Activated T-helper 17 cell treated with anti-CD3 and anti-CD28 coated beads, Interleukin-2, amount 50 U/mL, for 72 hours (primary cell): Measurements from ENCODE around the gene HOXB7. TPM values are rescaled to one million over a fixed set of nuclear protein-coding genes. Genes with fewer than 3 reads are reported as not detected.

ENCODE experiments used
- ATAC-seq: fragments of 150-1000 bp; cut with Tn5 transposase; replicated peaks from 2 replicates; pipeline ENCODE4 v1.10.0; 2021; ENCODE audit warnings: mild to moderate bottlenecking, moderate library complexity
- H3K27ac Mint-ChIP-seq: one replicate; pipeline ENCODE4 v1.8.0; 2022; ENCODE audit warnings: mixed read lengths
- H3K27me3 Mint-ChIP-seq: one replicate; pipeline ENCODE4 v1.8.0; 2022; ENCODE audit warnings: mixed read lengths
- H3K36me3 Mint-ChIP-seq: one replicate; pipeline ENCODE4 v1.8.0; 2022; ENCODE audit warnings: low read depth, mild to moderate bottlenecking, mixed read lengths
- H3K4me1 Mint-ChIP-seq: one replicate; pipeline ENCODE4 v1.8.0; 2022; ENCODE audit warnings: mixed read lengths
- H3K4me3 Mint-ChIP-seq: one replicate; pipeline ENCODE4 v1.8.0; 2022; ENCODE audit warnings: mild to moderate bottlenecking, mixed read lengths
- H3K9me3 Mint-ChIP-seq: one replicate; pipeline ENCODE4 v1.8.0; 2022; ENCODE audit warnings: mixed read lengths
- total RNA-seq, 2 donors: library from RNA; stranded (reverse); gene quantifications; one replicate each; pipeline ENCODE4 v1.2.3, GENCODE V29; 2022

The HOXB7 gene
- total RNA-seq, 2 donors from 2014 or later, result 0.95 TPM; not detected in 1

DNA sequence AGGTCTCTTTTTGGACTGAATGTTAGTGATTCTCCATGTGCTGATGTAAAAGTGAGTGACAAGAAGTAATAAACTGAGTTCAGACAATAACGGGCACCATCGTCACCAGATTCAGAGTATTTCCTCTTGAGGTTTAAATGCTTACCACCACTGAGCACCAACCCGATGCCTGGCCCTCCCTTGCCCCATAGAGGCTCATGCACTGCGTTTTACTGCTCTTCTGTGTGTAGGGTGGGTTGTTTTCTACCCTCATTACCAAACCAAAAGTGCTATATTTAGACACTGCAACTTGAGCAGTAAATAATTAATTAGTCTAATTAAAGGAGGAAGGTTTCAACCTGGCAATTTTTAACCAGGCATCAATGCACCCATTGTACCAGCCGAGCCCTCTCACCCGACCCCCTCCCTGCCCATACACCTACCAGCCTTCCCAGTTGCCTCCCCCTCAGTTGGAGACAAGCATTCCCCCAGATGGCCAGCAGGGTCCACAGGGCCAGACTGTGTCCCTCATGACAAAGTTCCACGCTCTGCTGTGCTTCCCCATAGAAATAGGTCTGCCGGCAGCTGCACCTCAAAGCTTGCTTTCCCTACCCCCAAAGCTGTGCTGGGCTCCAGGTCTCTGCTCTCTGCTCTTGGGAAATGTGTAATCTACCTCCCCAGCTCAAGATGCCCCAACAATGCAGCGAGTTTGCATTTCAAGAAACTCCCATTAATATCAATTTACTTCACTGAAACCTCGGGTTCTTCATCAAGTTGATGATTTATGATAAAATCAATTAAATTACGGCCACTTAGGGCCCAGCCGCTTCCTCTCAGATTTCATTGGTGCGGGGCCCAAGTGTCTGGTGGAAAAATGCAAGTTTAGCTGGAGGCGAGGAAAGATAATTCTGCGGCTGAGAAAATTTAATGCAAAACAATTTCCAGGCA lies 48.7 kb downstream of the HOXB7 start:
- no peaks in the 10 kb centered on the region for H3K4me1 Mint-ChIP-seq
- peaks cover 4% of the 10 kb centered on the region for H3K27me3 Mint-ChIP-seq
- no peaks in the 10 kb centered on the region for H3K9me3 Mint-ChIP-seq
- no peak overlapping the region for H3K4me3 Mint-ChIP-seq
- no peaks in the 10 kb centered on the region for H3K36me3 Mint-ChIP-seq
- no peak overlapping the region for H3K27ac Mint-ChIP-seq
- ATAC-seq, result no peak

DNA sequence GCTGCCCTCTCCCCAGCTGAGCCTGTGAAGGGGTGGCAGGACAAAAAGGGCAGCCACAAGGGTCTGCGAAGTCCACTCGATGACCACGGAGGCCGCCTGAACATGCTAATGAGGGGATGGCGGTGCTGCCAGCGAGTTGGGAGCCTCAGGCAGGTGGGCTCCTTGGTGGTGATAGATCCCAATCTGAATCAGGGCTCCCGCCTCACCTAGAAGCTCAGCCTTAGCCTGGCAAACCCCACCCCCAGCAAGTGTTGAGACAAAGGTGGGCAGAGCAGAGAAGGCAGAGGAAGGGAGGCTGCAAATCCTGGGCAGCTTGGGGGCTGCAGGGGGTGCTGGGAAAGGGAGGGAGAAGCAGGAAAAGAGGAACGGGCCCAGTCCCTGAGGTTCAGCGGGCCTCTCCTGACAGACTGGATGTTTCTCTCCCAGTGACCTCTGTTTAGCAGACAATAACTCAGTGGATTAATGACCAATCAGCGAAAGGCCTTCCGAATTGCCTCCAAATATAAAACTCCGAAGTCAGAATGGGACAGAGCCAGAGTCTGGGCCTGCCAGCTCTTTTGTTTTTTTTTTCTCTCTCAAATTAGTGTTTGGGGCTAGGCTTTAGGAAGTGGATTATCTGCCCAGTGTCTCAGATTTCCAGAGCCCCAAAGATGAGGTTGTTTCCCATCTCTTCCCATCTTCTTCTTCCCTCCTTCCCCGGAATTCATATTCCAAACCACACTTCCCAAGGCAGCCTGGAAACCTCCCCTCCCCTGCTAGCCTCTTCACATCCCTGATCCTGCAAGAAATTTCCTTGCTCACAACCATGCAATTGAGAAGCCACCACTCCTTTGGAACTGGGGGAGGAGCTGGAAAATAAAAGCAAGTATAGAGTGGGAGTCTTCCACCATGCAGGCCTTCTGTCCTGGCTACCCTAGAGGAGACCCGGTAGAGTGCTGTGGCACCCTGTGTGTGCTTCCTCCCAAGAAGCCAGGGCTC lies 50.7 kb downstream of the HOXB7 start:
- Mint-ChIP-seq H3K4me3 (no peak overlapping the region), H3K4me1 (peaks cover 4% of the 10 kb centered on the region), H3K27me3 (peaks cover 13% of the 10 kb centered on the region), H3K27ac (no peak overlapping the region), H3K36me3 (no peaks in the 10 kb centered on the region), H3K9me3 (no peaks in the 10 kb centered on the region)
- no peak for ATAC-seq

DNA sequence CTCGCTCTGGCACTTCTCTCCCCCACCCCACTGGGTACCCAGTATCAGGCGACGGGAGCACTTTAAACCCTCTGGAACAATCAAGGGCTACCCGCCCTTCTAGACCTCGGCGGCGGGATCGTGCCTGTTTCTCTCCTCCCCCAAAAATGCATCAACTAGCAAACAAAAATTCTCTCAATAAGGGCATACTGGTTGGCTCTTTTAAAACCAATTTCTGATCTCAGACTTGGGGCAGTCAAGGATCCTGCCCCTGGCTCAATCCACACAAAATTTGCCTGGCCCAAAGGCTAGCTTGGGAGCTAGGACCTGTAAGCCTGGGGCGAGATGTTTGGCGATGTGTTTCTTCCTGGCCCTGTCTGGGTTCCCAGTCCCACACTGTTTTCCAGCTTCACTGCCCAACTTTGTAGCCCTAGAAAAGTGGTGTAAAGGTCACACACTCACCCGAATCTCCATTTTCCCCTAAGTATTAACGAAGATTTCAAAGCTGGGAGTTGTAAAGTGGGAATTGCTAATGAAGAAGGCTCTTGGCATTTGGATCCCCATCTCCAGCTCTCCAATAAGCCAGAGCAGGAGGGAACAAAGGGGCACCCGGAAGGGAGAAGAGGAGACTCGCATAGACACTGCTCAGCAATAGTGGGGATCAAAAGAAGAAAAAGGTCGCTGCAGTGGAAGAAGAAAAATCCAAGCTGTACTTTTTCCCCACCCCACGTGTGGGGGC lies 51.5 kb downstream of the HOXB7 start:
- H3K9me3 Mint-ChIP-seq, result no peaks in the 10 kb centered on the region
- no peak for ATAC-seq
- H3K27me3 Mint-ChIP-seq, result peaks cover 13% of the 10 kb centered on the region
- H3K27ac Mint-ChIP-seq, result no peak overlapping the region
- H3K36me3 Mint-ChIP-seq, result no peaks in the 10 kb centered on the region
- H3K4me3 Mint-ChIP-seq, result no peak overlapping the region
- peaks cover 5% of the 10 kb centered on the region for H3K4me1 Mint-ChIP-seq

DNA sequence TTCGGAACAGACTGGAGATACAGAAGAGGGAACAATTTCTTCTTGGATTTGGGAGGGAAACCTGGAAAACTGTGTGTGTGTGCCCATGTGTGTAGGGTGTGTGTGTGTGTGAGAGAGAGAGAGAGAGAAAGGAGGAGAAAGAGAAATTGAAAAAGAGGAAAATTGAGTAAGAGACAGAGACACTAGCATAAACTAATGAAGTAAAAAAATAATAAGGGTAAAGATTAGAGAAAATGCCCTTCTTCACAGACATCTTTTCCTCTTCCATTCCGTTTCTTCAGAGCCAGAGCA lies 52.0 kb downstream of the HOXB7 start:
- no peaks in the 10 kb centered on the region for H3K36me3 Mint-ChIP-seq
- ATAC-seq, result no peak

DNA sequence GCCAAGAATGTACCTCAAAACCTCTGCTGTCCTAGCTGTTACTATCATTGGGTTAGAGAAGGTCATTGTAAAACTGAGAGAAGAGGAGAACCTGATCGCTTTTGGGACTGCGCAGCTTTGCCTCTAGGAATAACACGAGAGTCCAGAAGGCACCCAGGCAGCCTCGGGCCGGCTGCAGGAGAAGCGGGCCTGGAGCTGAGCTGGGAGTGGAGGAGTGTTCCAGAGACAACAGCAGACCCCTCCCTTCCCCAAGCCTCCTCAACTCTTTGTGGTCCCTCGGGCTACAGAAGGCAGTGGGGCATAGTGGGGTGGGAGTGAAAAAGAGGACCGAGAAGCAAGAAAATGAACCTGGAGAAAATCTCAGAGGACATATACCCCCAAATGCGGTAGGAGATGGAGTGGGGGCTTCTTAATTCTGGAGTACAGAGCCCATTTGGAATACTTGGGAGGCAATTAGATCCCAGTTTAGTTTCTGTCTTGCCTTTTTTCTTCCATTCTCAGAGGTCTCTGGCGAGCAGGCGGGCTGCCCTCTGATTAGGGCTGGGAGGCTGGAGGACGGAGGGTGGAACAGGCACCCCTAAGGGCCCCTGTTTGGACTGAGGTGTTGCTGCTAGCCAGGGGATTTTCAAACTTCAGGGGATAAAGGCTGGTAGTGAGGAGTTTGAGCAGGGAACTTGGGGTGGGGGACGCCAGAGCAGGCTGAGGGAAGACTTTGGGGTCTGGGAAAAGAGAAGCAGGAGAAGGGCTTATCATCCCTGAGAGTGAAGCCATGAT lies 52.6 kb downstream of the HOXB7 start:
- H3K27ac Mint-ChIP-seq, result no peak overlapping the region

More for the DNA sequence above, 52.0 kb downstream of the HOXB7 start:
- Mint-ChIP-seq H3K4me1 (peaks cover 5% of the 10 kb centered on the region), H3K27me3 (peaks cover 13% of the 10 kb centered on the region), H3K9me3 (no peaks in the 10 kb centered on the region), H3K27ac (no peak overlapping the region), H3K4me3 (no peak overlapping the region)

More for the DNA sequence above, 52.6 kb downstream of the HOXB7 start:
- Mint-ChIP-seq H3K4me1 (peaks cover 5% of the 10 kb centered on the region), H3K27me3 (peaks cover 13% of the 10 kb centered on the region), H3K9me3 (no peaks in the 10 kb centered on the region), H3K36me3 (no peaks in the 10 kb centered on the region), H3K4me3 (no peak overlapping the region)
- ATAC-seq, result no peak

Other genes with a start within 250 kb of the HOXB7 start
- gene SKAP1, start 180.8 kb downstream of the HOXB7 start, total RNA-seq, result 100 to 1,000 TPM in 1 of 2 donors, 10 to 100 TPM in 1; 71.4 to 103 TPM
- not detected for gene HOXB1, start 80.0 kb downstream of the HOXB7 start, total RNA-seq
- gene HOXB2, start 65.9 kb downstream of the HOXB7 start, total RNA-seq, result 10 to 100 TPM in 1 of 2 donors, 1 to 10 TPM in 1; 2.0 to 15.3 TPM
- gene HOXB4, start 32.7 kb downstream of the HOXB7 start, total RNA-seq, result 1 to 10 TPM; 2.6 to 2.8 TPM
- gene HOXB3, start 20.8 kb downstream of the HOXB7 start, total RNA-seq, result 1 to 10 TPM; 3.1 to 5.4 TPM
- not detected for gene HOXB5, start 17.2 kb downstream of the HOXB7 start, total RNA-seq
- gene HOXB6, start 6.0 kb downstream of the HOXB7 start, total RNA-seq, result under 1 TPM; 0.37 to 0.39 TPM
- not detected for gene HOXB8, start 4.3 kb upstream of the HOXB7 start, total RNA-seq
- under 1 TPM; 0.40 to 0.58 TPM for gene HOXB9, start 15.3 kb upstream of the HOXB7 start, total RNA-seq
- gene PRAC1, start 111.5 kb upstream of the HOXB7 start, total RNA-seq, result not detected
- gene PRAC2, start 112.2 kb upstream of the HOXB7 start, total RNA-seq, result not detected
- gene HOXB13, start 117.7 kb upstream of the HOXB7 start, total RNA-seq, result not detected
- gene TTLL6, start 206.2 kb upstream of the HOXB7 start, total RNA-seq, result not detected
- gene CALCOCO2, start 220.0 kb upstream of the HOXB7 start, total RNA-seq, result 100 to 1,000 TPM; 101 to 130 TPM